A673 (cell line): ENCODE data around the gene PALLD. TPM values are rescaled to one million over a fixed set of nuclear protein-coding genes. Genes with fewer than 3 reads are reported as not detected.
A peak's percentile ranks its signal among the peaks of the same experiment; 100 is the strongest.

Source experiments
- BruUV-seq: library from RNA; stranded (reverse); fragments of 400-500 nt; replicated peaks from 2 replicates; lab custom pipeline; 2021; lab: Mats Ljungman, UMichigan
- CTCF ChIA-PET: fragments of 300-600 bp; sonication (Branson Sonifier 250); formaldehyde crosslinking; loops from one replicate; lab custom pipeline; 2022; ENCODE audit warnings: antibody characterized with exemption; lab: Charles Lee
- POLR2A ChIA-PET: fragments of 300-600 bp; sonication (Branson Sonifier 250); formaldehyde crosslinking; loops from one replicate; lab custom pipeline; 2022; ENCODE audit warnings: antibody characterized with exemption; ENCODE audit not compliant: low non-redundant PET; lab: Charles Lee
- DNase-seq: peaks from one replicate; pipeline ENCODE4 v3.0.0-alpha.2; 2015; ENCODE audit warnings: low spot score
- H3K27ac ChIP-seq: fragments of 200-600 bp; sonication (generic); 2 replicates; pipeline ENCODE4 v1.5.1; 2016; ENCODE audit warnings: mixed run types, low read depth, mild to moderate bottlenecking, mixed read lengths, antibody characterized with exemption, low read length; ENCODE audit not compliant: poor library complexity, severe bottlenecking
- H3K27me3 ChIP-seq: fragments of 200-600 bp; sonication (generic); replicated peaks from 2 replicates; pipeline ENCODE4 v1.6.1; 2017; ENCODE audit warnings: mixed run types, low read depth, mild to moderate bottlenecking, mixed read lengths, antibody characterized with exemption, low read length; ENCODE audit not compliant: insufficient read depth, poor library complexity
- H3K36me3 ChIP-seq: fragments of 200-600 bp; sonication (generic); 2 replicates; pipeline ENCODE4 v1.6.1; 2016; ENCODE audit warnings: mixed run types, mild to moderate bottlenecking, mixed read lengths, antibody characterized with exemption, low read length; ENCODE audit not compliant: insufficient read depth, poor library complexity, severe bottlenecking
- H3K4me1 ChIP-seq: fragments of 200-600 bp; sonication (generic); 2 replicates; pipeline ENCODE4 v1.6.1; 2017; ENCODE audit warnings: mixed run types, mild to moderate bottlenecking, mixed read lengths, antibody characterized with exemption, low read length; ENCODE audit not compliant: insufficient read depth, poor library complexity, severe bottlenecking
- H3K4me3 ChIP-seq: fragments of 200-600 bp; sonication (generic); 2 replicates; pipeline ENCODE4 v1.5.1; 2016; ENCODE audit warnings: low read depth, mixed run types, mild to moderate bottlenecking, mixed read lengths, low read length; ENCODE audit not compliant: poor library complexity, severe bottlenecking
- H3K9me3 ChIP-seq: fragments of 200-600 bp; sonication (generic); 2 replicates; pipeline ENCODE4 v1.6.1; 2016; ENCODE audit warnings: mixed run types, low read depth, mild to moderate bottlenecking, mixed read lengths, antibody characterized with exemption, low read length; ENCODE audit not compliant: poor library complexity, severe bottlenecking
- EZH2 ChIP-seq: fragments of 200-600 bp; sonication (generic); IDR thresholded peaks from 2 replicates; pipeline ENCODE4 v1.6.1; 2017; ENCODE audit warnings: borderline replicate concordance, low read depth, mild to moderate bottlenecking, mixed read lengths, antibody characterized with exemption, low read length; ENCODE audit not compliant: poor library complexity, severe bottlenecking
- intact Hi-C: fragments of 100-400 bp; cut with micrococcal nuclease; formaldehyde crosslinking; loops from one replicate; pipeline ENCODE4 v1.10.0; 2022; ENCODE audit not compliant: unreplicated experiment
- total RNA-seq: library from RNA; stranded (reverse); gene quantifications from 2 replicates; pipeline ENCODE4 v1.2.3, GENCODE V29; 2021
- TF ChIP-seq, protein P1 (sequence below): fragments of 300-800, 200-600 bp; sonication (generic); conservative IDR thresholded peaks from 2 replicates; pipeline ENCODE4 v1.5.1; 2017; ENCODE audit warnings: low read depth, mild to moderate bottlenecking, antibody characterized with exemption, low read length, moderate library complexity, mixed read lengths

PALLD gene
- total RNA-seq, 1 experiment from 2014 or later: 44.1 TPM

DNA sequence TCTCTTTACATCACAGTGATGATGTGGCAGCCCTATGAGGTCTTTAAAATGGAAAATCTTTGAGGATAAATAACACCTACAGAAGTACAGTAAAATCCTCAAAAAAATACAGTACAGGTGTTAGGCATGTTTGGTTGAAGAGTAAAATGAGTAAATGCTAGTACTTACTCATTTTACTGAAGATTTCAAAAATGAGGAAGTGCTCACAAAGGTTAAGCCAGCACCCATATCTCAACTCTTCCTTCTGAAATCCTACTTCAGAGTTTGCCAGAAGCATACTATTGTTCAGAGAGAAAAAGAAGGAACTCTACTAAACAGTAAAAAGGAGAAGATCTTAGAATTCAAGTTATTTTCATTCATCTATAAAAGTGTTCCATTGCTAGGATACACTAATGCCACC lies 382.3 kb downstream of the PALLD start:
- DNase-seq: no peak
- BruUV-seq: TSS peak; percentile 26
- no peak overlapping the region for H3K4me3 ChIP-seq
- ChIA-PET CTCF (no interaction called here), POLR2A (no interaction called here)
- intact Hi-C loops: no loop called here
- H3K27ac ChIP-seq: no peak overlapping the region
- TF ChIP-seq EZH2: no peak
- TF ChIP-seq, protein P1, sequence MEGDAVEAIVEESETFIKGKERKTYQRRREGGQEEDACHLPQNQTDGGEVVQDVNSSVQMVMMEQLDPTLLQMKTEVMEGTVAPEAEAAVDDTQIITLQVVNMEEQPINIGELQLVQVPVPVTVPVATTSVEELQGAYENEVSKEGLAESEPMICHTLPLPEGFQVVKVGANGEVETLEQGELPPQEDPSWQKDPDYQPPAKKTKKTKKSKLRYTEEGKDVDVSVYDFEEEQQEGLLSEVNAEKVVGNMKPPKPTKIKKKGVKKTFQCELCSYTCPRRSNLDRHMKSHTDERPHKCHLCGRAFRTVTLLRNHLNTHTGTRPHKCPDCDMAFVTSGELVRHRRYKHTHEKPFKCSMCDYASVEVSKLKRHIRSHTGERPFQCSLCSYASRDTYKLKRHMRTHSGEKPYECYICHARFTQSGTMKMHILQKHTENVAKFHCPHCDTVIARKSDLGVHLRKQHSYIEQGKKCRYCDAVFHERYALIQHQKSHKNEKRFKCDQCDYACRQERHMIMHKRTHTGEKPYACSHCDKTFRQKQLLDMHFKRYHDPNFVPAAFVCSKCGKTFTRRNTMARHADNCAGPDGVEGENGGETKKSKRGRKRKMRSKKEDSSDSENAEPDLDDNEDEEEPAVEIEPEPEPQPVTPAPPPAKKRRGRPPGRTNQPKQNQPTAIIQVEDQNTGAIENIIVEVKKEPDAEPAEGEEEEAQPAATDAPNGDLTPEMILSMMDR: no peak
- peaks cover 7% of the 10 kb centered on the region for H3K36me3 ChIP-seq
- H3K4me1 ChIP-seq: no peaks in the 10 kb centered on the region
- no peaks in the 10 kb centered on the region for H3K27me3 ChIP-seq
- H3K9me3 ChIP-seq: no peaks in the 10 kb centered on the region

DNA sequence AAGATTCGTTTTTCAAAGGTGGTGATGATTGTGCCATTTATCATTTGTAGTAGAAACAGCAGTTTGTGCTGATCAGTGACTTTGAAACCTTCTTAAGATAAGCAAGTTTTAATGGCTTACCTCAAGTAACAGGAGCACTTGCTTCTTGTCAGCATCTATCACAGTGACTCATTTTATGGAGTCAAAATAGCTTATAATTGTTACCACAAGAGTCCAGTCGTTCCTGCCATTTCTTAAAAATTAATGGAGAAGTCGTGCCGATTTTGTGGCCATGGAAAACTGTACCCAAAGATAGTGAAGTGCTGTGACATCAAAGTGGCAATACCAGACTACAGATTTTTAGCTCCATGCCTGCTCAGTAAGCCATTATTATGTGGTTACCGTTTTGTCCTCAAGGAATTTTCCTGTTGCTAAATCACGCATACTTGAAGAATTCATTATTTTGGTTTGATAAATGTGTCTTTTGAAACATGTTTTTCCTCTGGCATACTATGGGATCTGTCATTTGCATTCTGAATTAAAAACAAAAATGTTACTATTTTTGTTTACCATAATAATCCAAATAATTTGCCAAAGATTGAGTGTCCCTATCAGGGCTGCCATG lies 383.3 kb downstream of the PALLD start:
- TF ChIP-seq, protein P1: no peak
- no peak for TF ChIP-seq EZH2
- H3K27me3 ChIP-seq: no peaks in the 10 kb centered on the region
- no peak for DNase-seq

DNA sequence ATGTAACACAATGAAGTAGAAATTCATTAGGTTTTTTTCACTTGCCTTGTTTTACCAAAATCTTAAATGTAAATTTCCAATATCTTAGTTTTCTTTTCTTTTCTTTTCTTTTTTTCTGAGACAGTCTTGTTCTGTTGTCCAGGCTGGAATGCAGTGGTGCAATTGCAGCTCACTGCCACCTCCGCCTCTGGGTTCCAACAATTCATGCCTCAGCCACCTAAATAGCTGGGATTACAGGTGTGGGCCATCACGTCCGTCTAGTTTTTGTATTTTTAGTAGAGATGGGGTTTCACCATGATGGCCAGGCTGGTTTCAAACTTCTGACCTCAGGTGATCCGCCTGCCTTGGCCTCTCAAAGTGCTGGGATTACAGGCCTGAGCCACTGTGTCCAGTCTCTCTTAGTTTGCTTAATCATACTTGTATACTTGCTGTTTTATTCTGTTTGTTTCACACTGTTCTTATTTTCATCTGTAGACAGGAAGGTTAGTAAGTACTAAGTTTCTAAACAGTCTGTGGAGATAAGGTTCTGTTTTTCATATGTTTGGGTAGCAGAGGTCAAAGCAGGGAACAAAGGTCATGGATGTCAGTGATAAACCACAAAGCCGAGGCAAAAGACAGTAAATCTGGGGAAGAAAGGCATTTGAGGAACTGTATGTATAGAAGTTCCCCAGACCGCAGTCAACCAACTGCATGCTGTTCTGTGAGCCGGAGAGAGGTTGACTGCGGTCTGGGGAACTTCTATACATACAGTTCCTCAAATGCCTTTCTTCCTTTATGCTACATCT lies 384.2 kb downstream of the PALLD start:
- H3K36me3 ChIP-seq: peaks cover 7% of the 10 kb centered on the region
- BruUV-seq: no TSS peak
- no peak overlapping the region for H3K27ac ChIP-seq
- intact Hi-C loops: no loop called here
- H3K9me3 ChIP-seq: no peaks in the 10 kb centered on the region
- CTCF ChIA-PET: no interaction called here
- DNase-seq: no peak
- H3K4me3 ChIP-seq: no peak overlapping the region
- no peaks in the 10 kb centered on the region for H3K27me3 ChIP-seq
- POLR2A ChIA-PET: interaction anchor here (0.6 kb wide), 1 partner anchor 127 kb away, joined by 3 read pairs; no protein-coding TSS in a partner anchor
- TF ChIP-seq EZH2: no peak
- TF ChIP-seq, protein P1: no peak
- H3K4me1 ChIP-seq: no peaks in the 10 kb centered on the region

More for the DNA sequence above, 383.3 kb downstream of the PALLD start:
- Histone ChIP-seq H3K36me3 (peaks cover 7% of the 10 kb centered on the region), H3K9me3 (no peaks in the 10 kb centered on the region), H3K4me1 (no peaks in the 10 kb centered on the region), H3K4me3 (no peak overlapping the region), H3K27ac (no peak overlapping the region)
- intact Hi-C loops: no loop called here
- ChIA-PET CTCF (no interaction called here), POLR2A (no interaction called here)
- BruUV-seq: no TSS peak
